NCI-H82 (cell line): Measurements from ENCODE around the gene RASEF.

ENCODE experiments used
- DNase-seq: peaks from one replicate; lab custom pipeline; 2025; lab: John Stamatoyannopoulos, UW

The RASEF gene

DNA sequence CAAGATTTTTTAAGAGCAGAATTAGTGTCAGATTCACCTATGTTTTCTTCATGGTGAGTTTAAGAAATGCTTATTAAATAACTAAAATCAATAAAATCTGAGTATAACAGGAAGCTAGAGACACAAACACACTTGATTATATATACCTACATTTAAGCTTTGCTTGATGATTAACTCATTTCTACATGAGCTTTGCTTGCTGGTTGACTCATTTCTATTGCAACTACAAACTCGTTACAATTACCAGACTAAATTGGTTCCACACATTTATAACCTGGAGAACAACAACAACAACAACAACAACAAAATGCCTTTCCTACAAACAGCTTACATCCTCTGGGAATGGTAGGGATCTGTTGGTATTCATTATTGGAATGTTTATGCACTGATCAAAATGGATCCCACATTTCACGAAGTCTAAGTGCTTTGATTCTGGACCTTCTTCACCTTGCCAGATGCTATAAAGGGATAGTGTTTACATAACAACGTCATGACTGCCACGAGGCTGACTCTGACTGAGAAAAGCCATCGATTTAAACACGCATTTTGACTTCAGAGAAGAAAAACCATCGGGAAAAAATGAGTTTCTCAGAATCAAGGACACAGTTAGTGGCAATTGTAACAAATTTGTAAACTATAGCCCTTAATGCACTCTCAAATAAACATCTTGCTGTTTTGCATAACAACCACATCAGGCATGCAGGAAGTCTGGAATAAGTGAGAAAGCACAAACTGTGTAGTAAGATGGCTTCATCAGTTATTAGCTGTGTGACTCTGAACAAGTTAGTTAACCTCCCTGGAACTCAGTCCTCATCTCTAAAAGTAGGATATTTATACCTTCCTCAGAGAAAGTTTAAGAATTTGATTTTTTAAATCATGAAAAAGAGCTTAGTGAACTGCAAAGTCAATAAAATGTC is 49.8 kb downstream of the RASEF start:
- peak; percentile 6 for DNase-seq

DNA sequence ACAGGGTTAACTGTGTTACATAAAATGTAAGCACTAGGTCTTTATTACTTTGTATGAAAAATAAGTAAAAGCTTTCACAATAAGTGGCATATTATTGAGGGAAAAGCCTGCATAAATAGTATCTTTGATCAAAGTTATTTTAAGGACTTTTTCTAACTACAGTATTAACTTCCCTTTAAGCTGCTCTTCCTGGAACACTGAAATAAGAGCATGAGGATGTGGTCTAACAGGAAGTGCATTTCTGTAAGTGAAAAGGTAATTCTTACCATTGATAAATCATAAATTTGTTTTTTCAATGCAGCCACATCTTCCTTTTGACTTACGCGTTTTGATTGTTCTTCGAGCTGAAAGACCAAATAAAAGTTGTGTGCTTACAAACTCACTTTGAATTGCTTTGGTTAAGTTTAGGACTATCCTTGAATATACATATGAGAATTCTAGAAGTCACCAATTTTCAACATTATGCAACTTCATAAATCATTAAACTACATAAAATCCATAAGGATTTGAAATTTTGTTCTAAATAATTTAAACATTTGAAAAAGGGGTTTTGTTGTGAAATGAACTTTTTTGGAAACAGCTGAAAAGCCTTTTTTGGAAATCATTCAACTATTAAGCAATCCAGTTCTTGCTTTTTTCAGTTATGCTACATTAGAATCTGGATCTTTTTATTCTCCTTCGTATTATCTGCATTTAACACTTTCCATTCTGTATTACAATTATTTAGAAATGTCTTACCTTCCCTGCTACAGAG is 50.6 kb downstream of the RASEF start:
- no peak for DNase-seq

DNA sequence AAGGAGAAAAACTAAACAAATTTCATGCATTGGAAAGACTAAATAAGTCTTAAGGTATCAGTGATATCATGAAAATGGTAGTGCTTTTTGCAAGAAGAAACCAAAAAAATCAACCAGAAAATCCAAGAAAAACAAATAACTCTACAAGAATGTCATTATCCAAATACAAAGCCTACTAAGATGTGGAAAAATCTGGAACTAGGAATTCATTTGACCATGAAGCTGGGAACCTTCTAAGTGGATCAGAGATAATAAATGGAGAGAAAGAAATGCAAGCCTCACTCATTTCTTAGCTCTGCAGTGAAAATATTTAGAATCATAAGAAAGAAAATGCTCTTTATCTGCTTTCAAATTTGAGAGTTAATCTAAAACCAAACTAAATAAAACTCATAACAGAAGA is 51.3 kb downstream of the RASEF start:
- no peak for DNase-seq

DNA sequence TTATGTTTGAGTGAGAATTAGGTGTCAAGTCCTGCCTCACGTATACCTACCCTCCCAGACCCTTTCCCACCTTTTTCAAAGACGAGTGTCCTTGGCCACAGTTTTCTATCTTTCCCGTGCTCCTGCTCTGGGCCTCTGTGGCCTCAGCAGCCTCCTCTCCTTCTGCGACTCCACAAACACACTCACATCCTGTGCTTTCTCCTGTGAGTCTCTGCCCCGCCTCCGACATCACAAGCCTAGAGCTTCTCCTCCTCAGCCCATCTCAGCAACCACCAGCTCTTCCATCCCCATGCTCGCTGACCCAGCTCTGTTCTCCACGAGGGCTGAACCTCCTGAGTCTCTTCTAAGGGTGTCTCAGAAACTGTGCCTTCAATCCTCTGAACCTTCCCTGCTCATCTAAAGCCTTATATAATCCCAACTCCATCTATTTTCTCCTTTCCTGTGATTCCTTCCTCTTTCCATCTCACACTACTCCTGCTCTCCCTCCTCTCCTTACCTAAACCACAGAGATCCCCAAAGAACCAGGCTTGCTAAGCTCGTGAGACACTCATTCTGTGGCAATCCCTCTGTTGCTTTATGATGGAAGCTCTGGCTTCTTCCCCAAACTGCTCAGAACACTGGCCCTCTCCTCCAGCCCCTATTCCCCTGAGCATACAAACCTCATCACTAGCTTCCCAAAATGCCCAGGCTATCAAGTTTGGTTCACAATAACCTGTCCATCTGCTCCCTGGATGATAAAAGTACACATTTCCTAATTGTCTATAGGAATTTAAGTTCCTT is 55.2 kb downstream of the RASEF start:
- no peak for DNase-seq

DNA sequence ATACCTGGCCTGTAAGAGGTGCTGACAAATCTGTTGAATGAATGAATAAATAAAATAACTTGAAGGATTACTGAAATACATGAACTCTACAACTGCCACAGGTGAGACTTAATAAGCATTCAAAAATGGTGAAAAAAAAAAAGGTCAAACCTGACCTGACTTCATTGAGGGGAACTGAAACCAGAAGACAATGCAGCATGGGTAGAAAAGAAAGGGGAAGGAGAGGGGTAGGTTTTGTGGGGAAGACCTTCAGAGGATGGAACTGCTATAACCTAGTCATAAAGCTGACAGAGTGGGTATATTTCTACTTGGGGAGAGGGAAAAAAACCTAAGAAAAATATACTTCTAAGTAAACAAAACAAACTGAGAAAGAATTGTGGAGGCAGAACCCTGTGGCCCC is 56.6 kb downstream of the RASEF start:
- no peak for DNase-seq

DNA sequence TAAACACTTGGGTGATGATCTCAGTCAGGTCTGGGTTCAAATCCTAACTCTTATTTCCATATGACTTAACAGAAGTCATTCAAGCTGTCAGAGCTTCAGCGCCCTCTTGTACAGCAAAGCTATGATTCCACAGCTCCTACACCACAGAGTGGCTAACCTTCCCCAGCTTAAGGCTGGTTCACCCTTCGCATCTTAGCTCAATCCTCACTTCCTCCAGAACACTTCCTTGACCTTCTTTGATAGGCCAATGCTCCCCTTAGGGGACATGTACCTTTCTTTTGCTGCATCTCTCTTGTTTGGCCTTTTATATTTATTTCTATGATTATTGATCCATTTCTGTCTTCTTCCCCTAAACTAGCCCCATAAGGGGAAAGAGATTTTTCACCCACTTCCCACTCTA is 57.0 kb downstream of the RASEF start:
- no peak for DNase-seq

DNA sequence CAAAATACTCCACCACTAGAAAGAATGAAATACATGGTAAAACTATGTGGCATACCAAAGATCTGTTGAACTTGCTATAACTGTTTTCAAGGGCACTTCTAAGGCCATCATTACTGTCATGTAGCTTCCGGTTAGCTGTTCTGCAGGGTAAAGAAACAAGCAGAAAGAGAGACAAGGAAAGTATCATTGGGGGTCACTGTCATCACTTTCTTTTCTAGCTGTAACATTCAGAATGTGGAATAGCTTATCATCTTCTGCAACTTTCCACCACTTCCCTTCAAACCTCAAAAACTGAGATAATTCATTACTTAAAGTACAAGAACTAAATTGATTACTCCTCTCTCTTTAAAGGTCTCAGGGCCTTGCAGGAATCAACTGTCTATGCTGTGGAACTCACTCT is 57.6 kb downstream of the RASEF start:
- DNase-seq: no peak

DNA sequence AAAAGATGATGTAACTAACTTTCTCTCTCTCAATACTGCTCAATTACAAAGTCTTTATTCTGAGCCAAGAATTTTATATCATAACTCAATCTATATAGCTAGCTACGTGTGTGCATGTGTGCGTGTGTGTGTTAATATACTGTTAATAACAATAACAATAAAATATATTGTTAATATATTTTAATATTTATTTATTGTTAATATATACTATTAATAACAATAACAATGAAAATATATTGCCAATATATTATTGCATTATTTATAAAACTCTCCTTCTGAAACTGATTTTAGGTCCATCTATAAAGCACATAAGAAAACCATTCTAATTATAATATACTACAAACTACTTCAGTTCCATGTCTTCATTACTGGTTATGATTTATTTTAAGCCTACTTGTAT is 60.6 kb downstream of the RASEF start:
- DNase-seq: no peak

DNA sequence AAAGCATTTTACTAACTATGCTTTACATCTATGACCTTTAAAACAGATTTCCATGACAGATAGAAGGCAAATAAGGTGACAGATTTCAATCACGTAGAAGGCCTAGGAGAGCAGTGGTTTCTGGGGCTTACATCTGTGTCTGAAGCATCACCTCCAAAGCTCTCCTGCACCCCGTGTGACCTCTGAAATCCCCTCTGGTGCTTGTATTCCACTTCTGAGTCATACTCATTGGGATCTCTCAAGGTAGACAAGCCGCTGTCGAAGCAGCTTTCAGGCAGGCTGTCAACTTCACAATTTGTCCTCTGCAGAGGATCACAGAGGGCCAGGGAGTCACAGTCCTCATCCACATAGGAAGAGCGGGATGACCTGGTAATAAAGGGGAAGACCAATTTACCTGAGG is 62.2 kb downstream of the RASEF start:
- no peak for DNase-seq

DNA sequence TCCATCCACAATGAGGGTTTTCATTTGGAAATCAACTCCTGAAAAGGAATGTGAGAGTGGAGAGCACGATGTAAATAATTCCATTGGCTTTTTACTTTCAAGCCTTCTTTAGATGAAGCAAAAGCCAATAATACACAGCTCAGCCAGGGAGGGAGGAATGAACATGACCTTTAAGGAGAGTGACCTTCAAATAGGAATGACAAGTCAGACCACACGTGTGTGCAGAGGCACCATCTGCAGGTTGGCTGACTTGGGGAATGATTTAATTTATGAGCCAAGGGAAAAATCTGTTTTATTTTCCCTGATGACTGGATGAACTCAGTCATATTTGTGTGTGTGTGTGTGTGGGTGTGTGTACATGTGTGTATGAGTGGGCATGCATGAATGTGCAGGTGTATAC is 64.5 kb downstream of the RASEF start:
- DNase-seq: no peak

DNA sequence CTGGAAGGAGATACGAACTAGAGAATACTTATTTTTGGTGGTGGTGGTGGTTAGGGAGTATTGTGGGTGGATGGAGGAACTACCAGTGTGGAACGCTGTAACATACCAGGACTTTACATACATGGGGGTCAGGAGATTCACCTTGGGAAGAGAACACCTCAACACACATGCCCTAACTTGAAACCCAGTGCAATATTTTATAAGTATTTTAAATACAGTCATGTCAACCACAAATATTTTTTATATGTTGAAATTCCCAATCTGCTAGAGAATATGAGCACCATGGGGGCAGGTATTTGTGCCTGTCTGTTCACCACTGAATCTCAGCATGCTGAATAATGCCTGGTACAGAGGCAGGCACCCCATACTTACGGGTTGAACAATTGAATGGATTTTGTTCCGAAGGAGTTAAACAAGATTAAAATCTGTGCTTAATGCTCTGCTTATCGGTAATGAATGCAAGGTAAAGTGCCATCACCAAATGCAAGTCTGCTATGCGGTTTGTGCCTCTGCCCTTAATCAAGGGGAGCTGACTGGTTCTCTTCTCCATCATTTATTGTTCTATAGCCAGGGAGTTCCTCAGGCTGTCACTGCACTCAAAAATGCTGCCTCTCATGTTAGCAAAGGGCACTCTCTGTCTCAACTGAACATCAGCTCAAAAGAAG is 65.3 kb downstream of the RASEF start:
- peak; percentile 53 for DNase-seq

DNA sequence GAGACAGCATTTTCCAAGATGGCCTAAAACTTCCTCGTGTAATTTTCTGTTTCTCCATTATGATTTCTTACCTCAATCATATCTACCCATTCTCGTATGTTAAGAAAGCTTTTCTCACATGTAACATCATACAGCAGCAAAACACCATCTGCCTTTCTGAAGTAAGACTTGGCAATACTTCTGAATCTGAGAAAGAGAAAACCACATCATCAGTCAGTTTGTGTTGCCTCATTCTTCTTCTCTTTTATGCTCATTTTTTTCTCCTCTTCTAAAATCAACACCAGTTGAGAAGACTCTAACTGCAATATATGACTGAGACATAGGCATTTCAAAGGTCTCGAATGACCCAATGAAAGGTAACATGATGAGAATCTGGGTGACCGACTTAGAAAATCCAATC is 66.0 kb downstream of the RASEF start:
- no peak for DNase-seq

DNA sequence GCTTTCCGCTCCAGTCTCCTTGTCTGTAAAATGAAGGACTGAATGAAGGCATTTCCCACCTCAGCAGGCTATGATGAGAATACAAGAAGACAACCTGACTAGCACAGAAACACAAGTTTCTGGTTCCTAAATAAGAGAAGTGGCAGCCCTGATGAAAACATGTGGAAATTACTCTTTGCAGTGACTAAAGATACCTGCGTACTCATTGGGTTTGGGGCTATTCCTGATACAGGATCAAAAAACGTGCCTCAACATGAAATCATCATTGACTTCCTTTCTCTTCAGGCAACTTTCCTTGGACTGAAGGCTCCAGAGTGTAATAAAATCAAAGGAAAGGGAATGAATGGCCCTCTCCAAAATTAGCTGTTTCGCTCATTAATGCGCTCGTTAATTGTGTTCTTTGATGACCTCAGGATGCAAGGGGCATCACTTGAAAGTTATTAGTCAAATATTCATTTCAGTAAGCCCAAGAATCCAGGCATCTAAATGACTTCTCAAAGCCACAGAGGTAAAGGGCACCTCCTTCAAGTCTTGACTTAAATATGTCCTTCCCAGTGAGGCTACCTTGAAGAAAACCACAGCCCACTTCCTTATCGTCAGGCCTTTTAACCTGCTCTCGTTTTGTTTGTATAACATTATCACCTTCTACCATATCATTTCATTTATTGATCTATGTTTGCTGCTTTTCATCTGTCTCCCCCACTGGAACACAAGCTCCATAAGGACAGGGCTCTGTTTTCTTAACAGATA is 68.9 kb downstream of the RASEF start:
- DNase-seq: no peak

DNA sequence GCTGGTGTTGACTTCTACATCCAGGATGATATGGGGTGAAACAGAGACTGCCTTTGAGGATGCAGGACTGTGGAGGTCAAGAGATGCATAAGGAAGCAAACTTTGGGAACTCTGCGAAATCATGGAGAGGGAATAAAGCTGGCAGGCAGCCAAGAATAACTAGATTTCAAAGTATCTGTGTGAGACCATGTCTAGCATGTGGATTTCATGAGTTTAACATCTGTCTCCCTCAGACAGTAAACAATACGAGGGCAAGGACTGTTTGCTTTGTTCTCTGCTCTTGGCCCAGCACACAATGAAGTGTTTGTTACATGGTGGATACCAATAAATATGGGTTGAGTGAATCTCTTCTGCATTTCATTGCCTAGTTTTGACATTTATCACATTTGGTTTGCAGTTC is 71.3 kb downstream of the RASEF start:
- peak; percentile 79 for DNase-seq

DNA sequence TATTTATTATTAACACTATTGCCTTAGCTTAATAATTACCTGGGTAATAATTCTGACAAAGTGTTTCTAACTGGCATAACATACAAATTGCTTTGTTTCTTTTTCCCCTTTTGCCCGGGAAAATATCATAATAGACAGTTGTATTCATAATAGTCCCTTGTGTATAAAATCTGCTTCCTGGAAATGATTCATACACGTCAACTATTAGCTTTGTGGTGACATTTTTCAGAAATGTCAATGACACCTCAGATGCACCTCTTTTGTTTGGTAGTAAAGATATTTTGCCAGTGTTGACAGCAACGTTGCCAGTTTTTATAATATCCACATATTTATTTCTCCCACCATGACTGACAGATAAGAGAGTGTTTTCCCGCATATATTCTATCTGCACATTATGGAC is 73.0 kb downstream of the RASEF start:
- DNase-seq: no peak

DNA sequence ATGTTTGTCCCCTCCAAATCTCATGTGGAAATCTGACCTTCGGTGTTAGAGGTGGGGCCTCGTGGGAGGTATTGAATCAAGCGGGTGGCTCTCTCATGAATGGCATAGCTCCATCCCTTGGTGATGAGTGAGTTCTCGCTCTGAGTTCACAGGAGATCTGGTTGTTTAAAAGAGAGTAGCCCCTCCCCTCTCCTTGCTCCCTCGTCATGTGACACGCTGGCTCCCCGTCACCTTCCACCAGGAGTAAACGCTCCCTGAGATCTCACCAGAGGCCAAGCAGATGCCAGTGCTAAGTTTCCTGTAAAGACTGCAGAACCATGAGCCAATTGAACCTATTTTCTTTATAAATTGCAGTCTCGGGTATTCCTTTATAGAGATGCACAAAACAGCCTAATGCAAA is 74.5 kb downstream of the RASEF start:
- DNase-seq: no peak

DNA sequence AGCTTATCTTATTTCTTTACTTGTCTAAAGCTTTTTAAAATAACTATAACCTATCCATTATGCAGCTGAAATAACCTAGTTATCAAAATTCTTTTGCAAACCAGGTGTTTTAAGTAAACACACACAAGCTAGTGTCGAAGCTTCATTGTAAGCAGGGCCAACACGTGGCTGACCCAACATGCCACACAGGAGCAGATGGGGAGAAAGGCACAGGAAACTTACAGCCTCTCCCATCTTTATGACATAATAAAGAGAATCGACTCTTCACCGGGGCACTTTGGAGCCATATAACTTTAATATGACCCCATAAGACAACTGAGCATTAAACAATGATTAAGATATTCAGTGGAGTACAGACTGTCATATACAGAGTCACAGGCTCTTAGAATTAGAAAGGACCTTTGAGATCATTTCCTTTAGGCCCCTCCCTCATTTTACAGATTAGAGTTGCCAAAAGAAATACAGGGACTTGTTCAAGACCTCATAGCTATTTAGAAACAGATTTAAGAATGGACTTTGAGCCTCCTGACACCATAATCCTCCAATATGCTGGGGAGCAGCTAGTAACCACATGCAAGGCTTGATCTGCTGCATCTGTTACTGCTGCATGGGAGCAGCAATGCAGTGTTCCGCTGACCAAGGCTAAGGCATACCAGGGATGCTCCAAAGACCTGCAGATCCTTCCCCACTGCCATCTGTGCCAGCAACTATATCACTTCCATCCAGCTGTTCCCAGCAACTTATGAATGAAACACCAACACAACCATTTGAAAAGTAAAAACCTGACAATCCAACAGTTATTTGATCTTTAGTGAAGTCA is 75.4 kb downstream of the RASEF start:
- DNase-seq: peak; percentile 28

DNA sequence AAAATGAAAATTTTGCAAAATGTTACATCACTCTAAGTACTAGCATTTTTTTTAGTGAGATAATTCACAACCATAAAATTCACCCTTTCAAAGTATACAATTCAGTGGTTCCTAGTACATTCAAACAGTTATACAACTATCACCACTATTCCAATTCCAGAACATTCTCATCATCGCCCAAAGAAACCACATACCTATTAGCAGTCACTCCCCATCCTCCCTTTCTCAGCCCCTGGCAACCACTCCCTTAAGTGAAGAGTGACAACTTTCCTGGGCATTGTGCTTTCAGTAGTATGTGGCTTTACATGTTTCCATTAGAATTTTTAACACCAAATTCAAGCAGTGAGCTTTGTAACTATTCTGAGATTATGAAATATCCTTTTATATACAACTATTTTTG is 81.4 kb downstream of the RASEF start:
- DNase-seq: no peak

DNA sequence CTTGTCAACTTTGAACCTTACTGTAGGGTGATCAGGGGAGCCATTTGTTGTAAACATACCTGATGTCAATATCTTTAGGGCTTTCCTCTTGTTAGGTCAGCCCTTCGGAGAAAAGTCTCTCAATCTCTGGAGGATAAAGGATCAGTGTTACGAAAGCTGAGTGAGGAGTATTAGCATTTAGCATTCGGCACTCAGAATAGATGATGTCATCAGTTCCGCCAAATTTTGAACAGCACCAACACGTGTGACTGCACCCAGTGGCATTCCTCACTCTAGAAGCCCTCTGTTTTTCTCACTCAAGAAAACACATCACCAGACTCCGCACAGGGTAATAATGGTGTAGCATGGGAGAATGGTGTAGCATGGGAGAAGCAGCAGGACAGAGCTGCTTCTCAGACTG is 87.8 kb downstream of the RASEF start:
- no peak for DNase-seq

DNA sequence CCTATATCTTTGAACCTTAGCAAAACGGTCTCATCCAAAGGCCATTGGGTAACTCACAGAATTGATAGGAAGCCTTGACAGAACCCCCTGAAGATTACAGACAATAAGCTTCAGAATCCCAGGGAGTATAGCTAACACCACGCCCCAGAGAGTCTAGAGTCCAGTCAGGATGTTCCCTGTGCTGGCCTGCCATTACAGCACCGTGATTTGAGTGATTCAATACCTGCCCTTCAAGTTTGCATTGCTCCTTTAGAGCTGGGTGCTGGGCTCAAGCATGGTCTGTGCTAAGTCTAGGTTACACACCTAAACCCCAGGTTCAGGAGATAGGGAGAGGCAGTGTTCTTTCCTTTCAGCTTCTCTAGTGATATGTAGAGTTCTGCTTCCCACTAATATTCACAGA is 90.5 kb downstream of the RASEF start:
- no peak for DNase-seq

DNA sequence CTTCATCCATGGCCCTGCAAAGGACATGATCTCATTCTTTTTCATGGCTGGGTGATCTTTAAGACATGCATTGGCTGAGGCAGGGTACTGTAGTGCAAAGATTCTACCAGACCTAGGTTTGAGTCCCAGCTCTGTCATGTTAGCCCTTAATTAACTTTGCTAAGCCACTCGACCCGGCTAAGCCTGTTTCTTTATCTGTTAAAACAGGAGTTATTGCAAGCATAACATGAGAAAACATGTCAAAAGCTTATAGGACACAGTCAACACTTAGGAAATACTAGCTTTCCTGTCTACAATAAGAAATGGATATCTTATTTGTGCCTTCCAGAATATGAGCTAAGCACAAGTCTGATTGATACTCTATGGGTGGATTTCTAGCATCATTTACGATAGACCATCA is 92.6 kb downstream of the RASEF start:
- no peak for DNase-seq
